Stimulated activated effector memory CD8-positive, alpha-beta T cell treated with anti-CD3 and anti-CD28 coated beads, Interleukin-12 subunit alpha, Interleukin-12 subunit beta, amount 100 ng/mL, for 72 hours (primary cell): ENCODE results near the gene ZNF581.

Experiments
- ATAC-seq: fragments of 150-1000 bp; cut with Tn5 transposase; 2 replicates; pipeline ENCODE4 v1.10.0; 2021
- DNase-seq, 2 donors: peaks; one replicate each; pipeline ENCODE4 v3.0.0; 2021 to 2022; ENCODE audit warnings: low spot score in 2 of 2
- H3K27ac Mint-ChIP-seq: one replicate; pipeline ENCODE4 v1.8.0; 2022; ENCODE audit warnings: mild to moderate bottlenecking, mixed read lengths
- H3K36me3 Mint-ChIP-seq: one replicate; pipeline ENCODE4 v1.8.0; 2022; ENCODE audit warnings: mild to moderate bottlenecking, mixed read lengths
- H3K4me1 Mint-ChIP-seq: one replicate; pipeline ENCODE4 v1.8.0; 2022; ENCODE audit warnings: mixed read lengths
- H3K4me3 Mint-ChIP-seq: one replicate; pipeline ENCODE4 v1.8.0; 2022; ENCODE audit warnings: mild to moderate bottlenecking, mixed read lengths
- H3K9me3 Mint-ChIP-seq: one replicate; pipeline ENCODE4 v1.8.0; 2022; ENCODE audit warnings: mixed read lengths

The ZNF581 gene

DNA sequence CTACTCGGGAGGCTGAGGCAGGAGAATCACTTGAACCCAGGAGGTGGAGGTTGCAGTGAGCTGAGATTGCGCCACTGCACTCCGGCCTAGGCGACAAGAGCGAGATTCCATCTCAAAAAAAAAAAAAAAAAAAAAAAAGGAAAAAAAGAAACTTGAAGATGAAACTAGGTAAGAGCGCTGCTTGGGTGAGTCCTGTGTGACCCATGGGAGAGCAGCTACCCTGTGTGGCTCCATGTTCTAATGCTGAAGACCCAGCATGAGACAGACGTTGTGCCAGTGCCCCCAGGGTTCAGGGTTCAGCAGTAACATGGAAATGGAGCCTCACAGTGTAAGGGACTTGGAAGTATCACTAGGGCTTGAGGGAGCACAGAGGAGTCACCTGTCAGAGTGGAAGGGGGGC, 25.0 kb upstream of the ZNF581 start:
- ATAC-seq (no peak), DNase-seq (no peak)
- peaks cover 43% of the 10 kb centered on the region for H3K36me3 Mint-ChIP-seq
- H3K27ac Mint-ChIP-seq: no peak overlapping the region
- peaks cover 2% of the 10 kb centered on the region for H3K4me1 Mint-ChIP-seq
- H3K4me3 Mint-ChIP-seq: no peak overlapping the region
- H3K9me3 Mint-ChIP-seq: no peaks in the 10 kb centered on the region

DNA sequence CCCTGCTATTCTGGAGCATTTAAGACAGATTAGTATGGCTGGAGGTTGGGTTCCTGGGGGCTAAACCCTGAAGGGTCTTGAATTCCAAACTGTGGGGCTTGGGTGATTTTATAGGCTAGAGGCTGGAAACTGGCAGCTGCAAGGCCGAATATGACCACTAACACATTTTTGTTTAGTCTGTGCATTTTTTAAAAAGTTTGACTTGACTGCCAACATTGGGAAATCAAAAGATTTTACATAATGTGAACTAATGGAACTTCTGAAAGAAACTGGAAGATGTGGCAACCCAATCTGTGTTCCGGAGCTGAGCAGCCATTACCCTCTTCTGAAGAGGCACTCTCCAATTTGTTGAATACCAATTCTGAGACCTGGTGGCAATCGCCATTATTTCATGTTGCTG, 24.2 kb upstream of the ZNF581 start:
- H3K4me3 Mint-ChIP-seq: no peak overlapping the region
- H3K4me1 Mint-ChIP-seq: peaks cover 10% of the 10 kb centered on the region
- DNase-seq: no peak
- H3K9me3 Mint-ChIP-seq: no peaks in the 10 kb centered on the region
- no peak overlapping the region for H3K27ac Mint-ChIP-seq
- peaks cover 50% of the 10 kb centered on the region for H3K36me3 Mint-ChIP-seq
- no peak for ATAC-seq

DNA sequence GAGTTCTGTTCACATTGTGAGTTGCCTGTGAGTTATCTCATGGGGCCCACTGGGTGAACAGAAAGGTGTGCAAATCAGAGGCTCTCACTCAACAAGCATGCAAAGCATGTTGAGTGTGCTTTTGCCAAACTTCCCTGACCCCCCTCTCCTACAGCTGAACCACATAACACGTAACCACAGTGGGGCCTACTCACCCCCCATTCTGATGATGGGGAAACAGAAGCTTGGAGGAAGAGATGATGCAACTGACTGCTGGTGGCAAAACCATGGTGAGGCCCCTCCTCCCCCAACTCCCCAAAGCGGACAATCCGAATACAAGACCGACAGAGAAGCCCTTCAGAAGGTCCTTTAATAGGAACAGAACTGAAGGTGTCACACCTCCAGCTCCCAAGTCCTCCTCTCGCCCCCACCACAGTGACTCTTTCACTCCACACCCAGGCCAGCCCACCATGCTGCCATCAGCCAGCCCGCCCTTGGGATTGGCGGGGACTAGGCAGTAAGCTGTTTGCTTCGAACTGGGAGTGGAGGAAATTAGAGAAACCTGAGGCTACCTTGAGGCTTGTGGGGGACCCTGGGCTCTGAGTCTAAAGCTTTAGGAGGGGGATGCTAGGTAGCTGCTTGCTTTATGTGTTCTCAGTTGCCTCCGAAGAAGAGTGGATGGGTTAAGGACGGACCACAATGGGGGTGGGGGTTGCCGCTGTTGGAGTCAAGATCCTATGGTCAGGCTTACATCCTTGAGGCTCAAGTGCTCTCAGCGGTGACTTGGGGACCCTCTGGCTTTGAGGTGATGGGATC, 22.8 kb upstream of the ZNF581 start:
- peak overlapping the region; percentile 43 for H3K27ac Mint-ChIP-seq
- DNase-seq: no peak
- peak; percentile 4 for ATAC-seq
- H3K4me3 Mint-ChIP-seq: no peak overlapping the region
- H3K9me3 Mint-ChIP-seq: no peaks in the 10 kb centered on the region
- H3K4me1 Mint-ChIP-seq: peaks cover 19% of the 10 kb centered on the region
- H3K36me3 Mint-ChIP-seq: peaks cover 55% of the 10 kb centered on the region

DNA sequence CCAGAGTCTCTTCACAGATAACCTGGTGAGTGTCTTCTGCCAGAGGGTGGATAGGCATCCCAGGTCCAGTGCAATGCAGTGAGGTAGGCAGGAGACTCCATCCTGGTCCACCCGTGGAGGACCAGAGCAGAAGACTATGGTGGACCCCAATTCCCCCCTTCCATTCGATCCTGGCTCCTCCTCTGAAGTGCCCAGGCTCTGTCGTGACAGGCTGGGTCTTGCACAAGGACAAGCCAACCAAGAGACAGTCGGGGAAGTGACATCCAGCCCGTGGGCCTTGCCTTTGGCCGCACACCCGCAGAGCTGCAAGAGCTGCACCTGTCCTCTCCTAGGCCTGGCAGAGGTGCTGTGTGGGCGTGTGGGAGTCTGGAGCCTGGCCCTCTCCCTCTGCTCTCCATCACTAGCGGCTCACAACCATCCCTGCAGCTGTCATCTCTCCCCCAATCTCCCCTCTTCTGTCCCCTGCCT, 22.2 kb upstream of the ZNF581 start:
- peaks cover 60% of the 10 kb centered on the region for H3K36me3 Mint-ChIP-seq
- H3K4me3 Mint-ChIP-seq: no peak overlapping the region
- H3K27ac Mint-ChIP-seq: peak overlapping the region; percentile 43
- peaks cover 24% of the 10 kb centered on the region for H3K4me1 Mint-ChIP-seq
- no peak for DNase-seq
- no peak for ATAC-seq
- no peaks in the 10 kb centered on the region for H3K9me3 Mint-ChIP-seq

DNA sequence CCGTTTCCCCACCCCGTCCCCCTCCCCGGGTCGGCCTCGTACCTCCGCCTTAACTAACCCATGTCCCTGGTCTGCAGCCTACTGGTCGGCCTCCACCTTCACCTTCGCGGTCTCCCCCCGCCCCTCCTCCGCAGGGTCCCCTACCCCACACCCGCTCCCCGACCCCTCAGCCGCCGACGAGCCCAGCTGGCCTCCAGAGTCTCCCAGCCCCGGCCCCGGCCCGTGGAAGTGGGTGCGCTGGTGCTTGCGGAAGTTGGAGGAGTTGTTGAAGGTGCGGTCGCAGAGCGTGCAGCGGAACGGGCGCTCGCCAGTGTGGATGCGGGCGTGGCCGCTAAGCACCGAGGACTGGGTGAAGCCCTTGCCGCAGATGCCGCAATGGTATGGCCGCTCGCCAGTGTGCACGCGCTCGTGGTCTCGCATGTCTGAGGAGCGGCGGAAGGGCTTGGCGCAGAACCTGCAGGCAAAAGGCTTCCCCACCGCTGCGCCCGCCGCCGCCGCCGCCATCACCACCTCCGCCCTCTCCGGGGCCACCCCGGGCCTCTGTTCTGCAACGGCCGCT, 21.7 kb upstream of the ZNF581 start:
- no peak for DNase-seq
- no peak for ATAC-seq
- H3K4me1 Mint-ChIP-seq: peaks cover 29% of the 10 kb centered on the region
- H3K9me3 Mint-ChIP-seq: no peaks in the 10 kb centered on the region
- H3K36me3 Mint-ChIP-seq: peaks cover 62% of the 10 kb centered on the region
- H3K27ac Mint-ChIP-seq: no peak overlapping the region
- no peak overlapping the region for H3K4me3 Mint-ChIP-seq

DNA sequence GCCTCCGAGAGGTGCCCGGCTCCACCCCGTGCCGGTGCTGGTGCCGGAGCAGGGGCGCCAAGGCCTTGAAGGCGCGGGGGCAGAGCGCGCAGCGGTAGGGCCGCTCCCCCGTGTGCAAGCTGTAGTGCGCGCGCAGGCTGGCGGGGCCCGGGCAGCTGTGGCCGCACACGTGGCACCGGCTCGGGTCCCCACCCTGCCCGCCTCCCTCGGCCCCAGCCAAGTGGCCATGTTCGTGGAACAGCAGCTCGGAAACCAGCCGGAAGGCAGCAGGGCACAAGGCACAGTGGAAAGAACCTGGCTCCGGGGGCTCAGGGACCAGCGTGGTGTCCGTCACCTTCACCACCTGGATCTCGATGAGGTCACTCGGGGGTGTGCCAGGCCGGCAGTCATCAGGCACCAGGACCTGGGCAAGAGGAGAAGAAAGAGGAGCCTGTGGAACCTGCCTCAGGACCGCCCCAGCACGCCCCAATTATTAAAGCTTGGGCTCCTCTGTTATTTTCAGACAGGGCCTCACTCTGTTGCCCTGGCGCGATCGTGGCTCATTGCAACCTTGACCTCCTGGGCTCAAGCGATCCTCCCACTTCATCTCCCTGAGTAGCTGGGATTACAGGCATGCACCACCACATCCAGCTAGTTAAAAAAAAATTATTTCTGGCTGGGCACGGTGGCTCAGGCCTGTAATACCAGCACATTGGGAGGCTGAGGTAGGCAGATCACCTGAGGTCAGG, 21.0 kb upstream of the ZNF581 start:
- Mint-ChIP-seq H3K4me3 (no peak overlapping the region), H3K36me3 (peaks cover 58% of the 10 kb centered on the region), H3K27ac (no peak overlapping the region), H3K9me3 (no peaks in the 10 kb centered on the region), H3K4me1 (peaks cover 33% of the 10 kb centered on the region)
- ATAC-seq (no peak), DNase-seq (no peak)

DNA sequence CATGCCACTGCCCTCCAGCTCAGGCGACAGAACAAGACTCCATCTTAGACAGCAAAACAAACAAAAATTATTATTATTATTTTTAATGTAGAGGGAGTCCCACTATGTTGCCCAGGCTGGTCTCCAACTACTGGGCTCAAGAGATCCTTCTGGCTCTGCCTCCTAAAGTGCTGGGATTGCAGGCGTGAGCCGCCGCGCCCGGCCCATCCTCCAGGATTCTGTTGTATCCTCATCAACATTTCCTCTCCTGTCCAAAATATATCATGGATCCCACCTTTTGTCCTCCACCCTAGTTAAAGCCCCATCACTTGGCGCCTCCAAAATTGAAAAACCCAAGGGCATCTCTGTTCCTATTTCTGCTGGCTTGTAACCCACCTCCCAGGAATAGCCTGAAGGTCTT, 20.3 kb upstream of the ZNF581 start:
- no peak for DNase-seq
- ATAC-seq: no peak
- H3K27ac Mint-ChIP-seq: no peak overlapping the region
- H3K4me1 Mint-ChIP-seq: peaks cover 33% of the 10 kb centered on the region
- H3K4me3 Mint-ChIP-seq: no peak overlapping the region
- no peaks in the 10 kb centered on the region for H3K9me3 Mint-ChIP-seq
- peaks cover 50% of the 10 kb centered on the region for H3K36me3 Mint-ChIP-seq

DNA sequence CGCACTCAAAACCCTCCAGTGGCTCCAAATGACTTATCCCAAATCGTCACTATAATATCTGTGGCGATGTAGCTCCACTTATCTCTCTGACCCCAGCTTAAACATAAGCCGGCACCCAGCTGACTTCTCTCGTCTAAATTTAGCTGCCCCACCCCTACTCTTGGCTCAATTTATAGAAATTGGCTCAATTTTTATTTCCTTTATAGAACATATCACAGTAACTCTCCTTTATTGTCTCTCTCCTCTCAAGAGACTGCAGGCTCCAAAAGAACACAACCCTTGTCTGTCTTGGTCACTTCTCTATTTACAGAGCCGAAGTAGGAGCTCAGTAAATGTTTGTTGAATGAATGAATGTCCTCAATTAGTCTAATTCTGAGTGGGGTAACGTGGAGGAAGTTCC, 19.9 kb upstream of the ZNF581 start:
- ATAC-seq (no peak), DNase-seq (no peak)
- H3K4me3 Mint-ChIP-seq: peak overlapping the region; percentile 76
- no peaks in the 10 kb centered on the region for H3K9me3 Mint-ChIP-seq
- H3K36me3 Mint-ChIP-seq: peaks cover 46% of the 10 kb centered on the region
- peaks cover 33% of the 10 kb centered on the region for H3K4me1 Mint-ChIP-seq
- peak overlapping the region; percentile 95 for H3K27ac Mint-ChIP-seq

DNA sequence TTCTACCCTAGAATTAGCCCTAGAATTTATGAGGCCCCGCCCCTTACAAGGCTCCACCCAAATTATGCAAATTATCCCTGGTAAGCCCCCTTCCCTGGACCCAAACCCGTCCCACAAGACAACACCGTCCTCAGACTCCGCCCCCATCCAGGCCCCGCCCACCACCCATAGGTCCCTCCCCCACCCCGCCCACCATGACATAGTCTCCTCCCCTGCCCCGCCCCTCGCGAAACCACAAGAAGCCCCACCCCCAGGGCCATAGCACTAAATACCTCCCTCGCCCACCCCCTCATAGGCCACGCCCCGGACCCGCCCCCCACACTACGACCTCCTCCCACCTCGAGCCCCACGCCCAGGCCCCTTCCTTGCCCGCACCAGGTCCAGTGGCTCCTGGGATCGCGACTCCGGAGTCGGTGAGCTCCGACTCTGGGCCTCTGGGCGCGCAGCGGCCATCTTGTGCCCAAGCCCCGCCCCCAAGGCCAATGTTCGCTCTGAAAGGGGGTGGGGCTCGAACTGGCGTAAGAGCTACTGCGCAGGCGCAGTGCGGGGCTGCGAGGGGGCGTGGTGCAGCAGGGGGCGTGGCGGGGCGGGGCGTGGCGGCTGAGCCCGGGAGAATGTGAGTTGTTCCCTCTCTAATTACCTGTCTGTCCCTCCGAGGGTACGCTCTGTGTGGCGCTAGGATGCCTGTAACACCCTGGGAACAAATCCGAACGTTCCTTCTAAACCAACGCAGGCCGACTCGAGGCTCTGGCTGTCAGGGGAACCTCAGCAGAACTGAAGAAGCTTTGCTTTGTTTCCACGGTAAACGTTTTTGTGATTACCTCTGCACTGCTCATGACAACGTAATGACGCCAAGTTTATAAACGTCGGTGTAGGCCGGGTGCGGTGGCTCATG, 19.1 kb upstream of the ZNF581 start, which contains the start of gene ZNF784:
Gene ZNF784 (minus strand): TSS at position 458 of the 895 bp plus-strand sequence. CDS start 5 bp downstream, at position 453.
- Mint-ChIP-seq H3K4me1 (peaks cover 33% of the 10 kb centered on the region), H3K9me3 (no peaks in the 10 kb centered on the region), H3K27ac (peak within 1 kb of the TSS; percentile 95), H3K36me3 (peaks cover 45% of the 10 kb centered on the region), H3K4me3 (peak within 1 kb of the TSS; percentile 76)
- ATAC-seq: peak; percentile 71
- peak; percentile 98 for DNase-seq

DNA sequence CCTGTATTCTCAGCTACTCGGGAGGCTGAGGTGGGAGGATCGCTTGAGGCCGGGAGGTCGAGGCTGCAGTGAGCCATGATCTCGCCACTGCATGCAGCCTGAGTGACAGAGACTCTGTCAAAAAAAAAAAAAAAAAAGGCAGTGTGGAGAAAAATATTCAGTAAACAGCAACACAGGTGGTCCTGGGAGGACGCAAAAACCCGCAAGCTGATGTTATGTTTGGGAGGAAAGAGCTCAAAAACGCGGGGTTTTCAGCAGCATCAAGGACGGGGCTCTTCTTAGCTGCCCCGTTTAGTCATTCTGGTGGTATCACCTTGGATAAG, 18.5 kb upstream of the ZNF581 start:
- no peak for DNase-seq
- peak overlapping the region; percentile 95 for H3K27ac Mint-ChIP-seq
- no peak for ATAC-seq
- H3K9me3 Mint-ChIP-seq: no peaks in the 10 kb centered on the region
- peaks cover 40% of the 10 kb centered on the region for H3K36me3 Mint-ChIP-seq
- H3K4me1 Mint-ChIP-seq: peaks cover 33% of the 10 kb centered on the region
- peak overlapping the region; percentile 76 for H3K4me3 Mint-ChIP-seq

DNA sequence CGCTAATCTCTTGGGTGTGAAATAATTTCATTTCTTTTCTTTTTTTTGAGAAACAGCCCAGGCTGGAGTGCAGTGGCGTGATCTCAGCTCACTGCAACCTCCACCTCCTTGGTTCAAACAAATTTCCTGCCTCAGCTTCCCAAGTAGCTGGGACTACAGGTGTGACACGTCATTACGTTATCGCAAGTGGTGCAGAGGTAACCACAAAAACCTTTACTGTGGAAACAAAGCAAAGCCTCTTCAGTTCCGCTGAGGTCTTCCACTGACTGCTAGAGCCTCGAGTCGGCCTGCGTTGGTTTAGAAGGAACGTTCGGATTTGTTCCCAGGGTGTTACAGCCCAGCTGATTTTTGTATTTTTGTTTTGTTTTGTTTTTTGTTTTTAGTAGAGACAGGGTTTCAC, 17.1 kb upstream of the ZNF581 start:
- Mint-ChIP-seq H3K4me1 (peaks cover 33% of the 10 kb centered on the region), H3K27ac (peak overlapping the region; percentile 6), H3K9me3 (no peaks in the 10 kb centered on the region), H3K36me3 (peaks cover 30% of the 10 kb centered on the region), H3K4me3 (peak overlapping the region; percentile 49)
- DNase-seq: peak in 1 of 2 donors; percentile 80
- peak; percentile 72 for ATAC-seq

DNA sequence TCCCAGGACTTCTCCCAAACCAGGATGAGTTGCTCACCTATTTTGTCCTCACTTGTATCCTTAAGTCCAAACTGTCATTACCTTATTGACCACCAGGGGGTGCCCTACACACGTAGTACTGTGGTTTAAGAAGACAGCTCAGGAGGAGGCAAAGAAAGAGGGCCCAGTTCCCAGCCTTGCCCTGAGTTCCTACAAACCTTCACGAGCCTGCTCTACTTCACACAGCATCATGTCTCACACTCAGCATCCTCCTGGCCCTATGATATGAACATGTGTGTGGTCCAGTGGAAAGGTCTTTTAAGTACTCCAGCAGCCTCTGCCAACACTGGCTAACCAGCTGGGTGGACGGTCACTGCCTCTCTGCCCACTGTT, 11.0 kb upstream of the ZNF581 start:
- DNase-seq: peak; percentile 88 to 95
- ATAC-seq: peak; percentile 61
- Mint-ChIP-seq H3K4me3 (peak overlapping the region; percentile 21), H3K9me3 (no peaks in the 10 kb centered on the region), H3K27ac (peak overlapping the region; percentile 60), H3K36me3 (peaks cover 24% of the 10 kb centered on the region), H3K4me1 (peaks cover 43% of the 10 kb centered on the region)

DNA sequence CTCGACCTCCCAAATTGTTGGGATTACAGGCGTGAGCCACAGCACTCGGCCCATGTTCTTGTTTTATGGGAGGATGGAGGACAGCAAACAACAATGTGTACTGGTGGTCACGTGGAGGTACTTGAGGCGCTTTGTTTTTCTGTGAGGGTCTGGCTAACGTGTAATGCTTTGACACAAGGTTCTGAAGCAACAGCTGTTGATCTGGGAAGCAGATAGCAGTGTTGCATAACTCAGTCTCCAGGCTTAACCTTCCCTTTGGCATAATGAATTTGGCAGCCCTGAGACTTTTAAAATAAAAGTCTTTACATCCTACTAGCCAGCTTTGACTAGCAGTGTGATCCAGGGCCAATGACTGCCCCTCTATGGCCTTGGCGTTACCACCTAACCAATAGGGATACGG, 9.6 kb upstream of the ZNF581 start:
- ATAC-seq: no peak
- no peak overlapping the region for H3K27ac Mint-ChIP-seq
- no peak for DNase-seq
- H3K9me3 Mint-ChIP-seq: no peaks in the 10 kb centered on the region
- peaks cover 35% of the 10 kb centered on the region for H3K36me3 Mint-ChIP-seq
- peaks cover 54% of the 10 kb centered on the region for H3K4me1 Mint-ChIP-seq
- H3K4me3 Mint-ChIP-seq: peak overlapping the region; percentile 100

DNA sequence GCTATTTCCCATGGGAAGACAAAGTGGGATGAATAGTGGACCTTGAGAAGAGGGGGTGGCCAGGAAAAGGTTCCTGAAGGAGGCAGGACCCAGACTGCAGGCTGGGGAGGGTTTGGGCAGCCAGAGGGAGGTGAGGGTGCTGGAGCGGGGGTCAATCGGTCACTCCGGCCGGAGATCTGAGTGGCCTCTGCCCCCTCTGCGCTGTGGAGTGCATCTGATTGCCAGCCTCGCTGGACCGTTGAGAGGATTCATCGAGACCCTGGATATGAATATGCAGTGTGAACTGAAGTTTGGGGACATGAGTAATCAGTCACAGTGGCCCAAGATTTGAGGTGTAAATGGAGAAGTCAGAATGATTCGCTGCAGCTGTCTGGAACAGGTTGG, 8.1 kb upstream of the ZNF581 start:
- DNase-seq: no peak
- ATAC-seq: peak; percentile 62
- H3K4me1 Mint-ChIP-seq: peaks cover 66% of the 10 kb centered on the region

More for the DNA sequence above, 8.1 kb upstream of the ZNF581 start:
- Mint-ChIP-seq H3K4me3 (peak overlapping the region; percentile 100), H3K9me3 (no peaks in the 10 kb centered on the region), H3K27ac (peak overlapping the region; percentile 100), H3K36me3 (peaks cover 41% of the 10 kb centered on the region)
